Glomerular visceral epithelial cell (primary cell): ENCODE measurements around the gene CDH22.

Experiments
- DNase-seq: peaks from one replicate; pipeline ENCODE4 v3.0.0-alpha.2; 2016; ENCODE audit errors: extremely low spot score

CDH22 gene

GRCh38 chr20:46215913-46216707 lies 92.2 kb downstream of the CDH22 start:
- peak; percentile 77 for DNase-seq

- no peak for DNase-seq
Observed at GRCh38 chr20:46214824-46215488, 93.3 kb downstream of the CDH22 start.

GRCh38 chr20:46213946-46214823 lies 94.1 kb downstream of the CDH22 start:
- DNase-seq: no peak

GRCh38 chr20:46212876-46213275 lies 95.4 kb downstream of the CDH22 start:
- DNase-seq: no peak

- DNase-seq: no peak
Observed at GRCh38 chr20:46212252-46212651, 96.0 kb downstream of the CDH22 start.

GRCh38 chr20:46211331-46211722 lies 97.0 kb downstream of the CDH22 start:
- no peak for DNase-seq

GRCh38 chr20:46210672-46211330 lies 97.5 kb downstream of the CDH22 start:
- no peak for DNase-seq

- no peak for DNase-seq
Observed at GRCh38 chr20:46209930-46210671, 98.2 kb downstream of the CDH22 start.

- DNase-seq: no peak
Observed at GRCh38 chr20:46207793-46208192, 100.5 kb downstream of the CDH22 start.

- DNase-seq: no peak
Observed at GRCh38 chr20:46206992-46207549, 101.2 kb downstream of the CDH22 start.

- DNase-seq: peak; percentile 29
Observed at GRCh38 chr20:46206025-46206424, 102.3 kb downstream of the CDH22 start.

- DNase-seq: no peak
Observed at GRCh38 chr20:46205349-46205748, 102.9 kb downstream of the CDH22 start.

- DNase-seq: no peak
Observed at GRCh38 chr20:46204594-46205186, 103.6 kb downstream of the CDH22 start.

GRCh38 chr20:46203510-46203837 lies 104.8 kb downstream of the CDH22 start:
- no peak for DNase-seq

- no peak for DNase-seq
Observed at GRCh38 chr20:46202766-46203509, 105.4 kb downstream of the CDH22 start.

- DNase-seq: no peak
Observed at GRCh38 chr20:46200582-46201570, 107.4 kb downstream of the CDH22 start.

- DNase-seq: no peak
Observed at GRCh38 chr20:46199198-46199597, 109.1 kb downstream of the CDH22 start.

GRCh38 chr20:46196990-46197389 lies 111.3 kb downstream of the CDH22 start:
- no peak for DNase-seq
